Measurements from ENCODE around the gene AGAP9.
"Not testable (repeated sequence)": the region's sequence is repeated elsewhere in the genome, so short reads cannot be mapped to it uniquely, and the experiment has no call there.

The AGAP9 gene
- total RNA-seq: 1.8 to 7.7 (median 4.4) reads per million in 9 experiments

- H3K4me3 Mint-ChIP-seq; ATAC-seq (replicated peaks); H3K4me1 Mint-ChIP-seq (ENCODE audit: low read depth in 2 of 2): not testable (repeated sequence)
Measured at GRCh38 chr10:47523475-47523874, at the start of gene AGAP9. AGAP9 (minus strand) TSS chr10:47523638; CDS start chr10:47523526, 112 bp downstream.

DNA sequence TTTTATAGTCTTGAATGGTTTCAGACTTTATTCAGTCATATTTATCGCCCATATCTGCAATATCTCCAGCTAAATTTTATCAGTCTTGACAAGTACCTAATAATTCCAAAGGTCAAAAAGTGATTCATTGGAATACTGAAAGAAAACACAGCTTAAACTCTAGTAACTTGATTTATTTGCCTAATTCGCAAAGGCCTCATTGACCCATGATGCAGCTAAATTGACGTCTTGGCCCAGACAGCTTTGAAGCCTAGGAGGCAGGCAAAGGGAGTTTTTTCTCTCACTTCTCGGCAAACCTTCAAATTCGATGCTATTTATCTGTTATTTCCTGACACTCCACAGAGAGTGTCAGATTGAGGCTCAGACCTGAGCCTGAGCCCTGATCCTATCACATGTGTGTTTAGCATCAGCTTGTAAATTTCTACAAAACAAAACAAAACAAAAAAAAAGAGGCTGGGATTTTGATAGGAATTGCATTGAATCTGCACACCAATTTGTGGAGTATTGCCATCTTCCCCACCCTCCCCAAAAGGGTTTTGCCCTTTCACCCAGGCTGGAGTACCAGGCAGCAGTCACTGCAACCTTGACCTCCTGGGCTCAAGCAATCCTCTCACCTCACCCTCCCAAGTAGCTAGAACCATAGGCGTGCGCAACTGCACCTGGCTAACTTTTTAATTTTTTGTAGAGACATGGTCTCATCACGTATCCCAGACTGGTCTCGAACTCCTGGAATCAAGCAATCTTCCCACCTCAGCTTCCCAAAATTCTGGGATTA lies 47.9 kb upstream of the AGAP9 start:
- not testable (repeated sequence) for H3K4me3 Mint-ChIP-seq; DNase-seq; H3K4me1 Mint-ChIP-seq (ENCODE audit: low read depth in 2 of 2); H3K27ac Mint-ChIP-seq; H3K27me3 Mint-ChIP-seq; H3K9me3 Mint-ChIP-seq; ATAC-seq (replicated peaks); H3K36me3 Mint-ChIP-seq (ENCODE audit: insufficient read depth)

More at GRCh38 chr10:47523475-47523874, at the start of gene AGAP9:
- not testable (repeated sequence) for H3K27ac Mint-ChIP-seq; H3K9me3 Mint-ChIP-seq; DNase-seq; H3K27me3 Mint-ChIP-seq; H3K36me3 Mint-ChIP-seq (ENCODE audit: insufficient read depth)

- H3K4me3 Mint-ChIP-seq; H3K9me3 Mint-ChIP-seq; H3K36me3 Mint-ChIP-seq (ENCODE audit: insufficient read depth); DNase-seq; ATAC-seq (replicated peaks); H3K27ac Mint-ChIP-seq; H3K27me3 Mint-ChIP-seq; H3K4me1 Mint-ChIP-seq (ENCODE audit: low read depth in 2 of 2): not testable (repeated sequence)
Measured at GRCh38 chr10:47566757-47567156, 43.3 kb upstream of the AGAP9 start.

GRCh38 chr10:47566108-47566699 lies 42.8 kb upstream of the AGAP9 start:
- H3K27me3 Mint-ChIP-seq; H3K9me3 Mint-ChIP-seq; ATAC-seq (replicated peaks); H3K36me3 Mint-ChIP-seq (ENCODE audit: insufficient read depth); H3K27ac Mint-ChIP-seq; H3K4me3 Mint-ChIP-seq; H3K4me1 Mint-ChIP-seq (ENCODE audit: low read depth in 2 of 2); DNase-seq: not testable (repeated sequence)

DNA sequence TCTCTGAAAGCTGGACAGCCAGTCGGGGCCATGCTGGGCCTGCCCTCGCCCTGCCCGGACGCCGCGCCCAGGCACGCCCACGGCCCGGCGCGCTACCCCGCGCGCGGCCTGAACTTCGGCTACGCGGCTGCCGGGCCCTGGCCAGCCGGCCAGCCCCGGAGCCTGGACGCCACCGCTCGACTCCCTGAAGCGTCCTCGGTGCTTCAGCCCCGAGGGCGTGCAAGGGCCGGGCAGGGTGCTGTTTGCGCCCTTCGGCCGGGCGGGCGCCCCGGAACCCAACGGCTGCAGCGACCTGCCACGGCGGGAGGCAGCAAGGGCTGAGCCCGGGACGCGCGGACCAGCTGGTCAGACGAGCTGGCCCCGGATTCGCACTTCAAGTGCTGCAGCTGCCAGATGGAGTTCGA lies 42.1 kb upstream of the AGAP9 start:
- not testable (repeated sequence) for DNase-seq; H3K9me3 Mint-ChIP-seq; ATAC-seq (replicated peaks); H3K4me1 Mint-ChIP-seq (ENCODE audit: low read depth in 2 of 2); H3K27me3 Mint-ChIP-seq; H3K36me3 Mint-ChIP-seq (ENCODE audit: insufficient read depth); H3K4me3 Mint-ChIP-seq; H3K27ac Mint-ChIP-seq

GRCh38 chr10:47564953-47565352 lies 41.5 kb upstream of the AGAP9 start:
- not testable (repeated sequence) for DNase-seq; H3K27me3 Mint-ChIP-seq; ATAC-seq (replicated peaks); H3K9me3 Mint-ChIP-seq; H3K36me3 Mint-ChIP-seq (ENCODE audit: insufficient read depth); H3K4me1 Mint-ChIP-seq (ENCODE audit: low read depth in 2 of 2); H3K4me3 Mint-ChIP-seq; H3K27ac Mint-ChIP-seq

GRCh38 chr10:47564318-47564717 lies 40.9 kb upstream of the AGAP9 start:
- ATAC-seq (replicated peaks); H3K4me1 Mint-ChIP-seq (ENCODE audit: low read depth in 2 of 2); H3K4me3 Mint-ChIP-seq; H3K27me3 Mint-ChIP-seq; H3K9me3 Mint-ChIP-seq; DNase-seq; H3K36me3 Mint-ChIP-seq (ENCODE audit: insufficient read depth); H3K27ac Mint-ChIP-seq: not testable (repeated sequence)

DNA sequence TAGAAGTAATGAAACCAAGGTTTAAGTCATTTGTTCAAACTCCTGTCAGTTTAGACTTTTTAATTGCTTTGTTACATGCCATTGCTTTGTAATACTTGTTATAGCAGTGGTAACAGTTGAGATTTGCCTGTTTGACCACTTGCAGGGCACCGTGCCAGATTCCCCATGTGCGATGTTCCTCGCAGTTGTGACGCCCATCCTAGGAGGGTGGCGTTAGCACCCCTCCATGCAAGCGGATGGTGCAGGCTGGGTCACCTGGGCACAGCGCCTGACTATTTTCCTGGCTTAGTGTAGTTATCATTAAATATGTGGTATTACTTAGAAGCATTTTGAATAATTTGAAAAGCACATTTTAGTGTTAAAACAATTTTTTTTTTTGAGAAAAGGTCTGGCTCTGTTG lies 37.0 kb upstream of the AGAP9 start:
- not testable (repeated sequence) for H3K36me3 Mint-ChIP-seq (ENCODE audit: insufficient read depth); DNase-seq; H3K27me3 Mint-ChIP-seq; H3K27ac Mint-ChIP-seq; H3K9me3 Mint-ChIP-seq; H3K4me3 Mint-ChIP-seq; ATAC-seq (replicated peaks); H3K4me1 Mint-ChIP-seq (ENCODE audit: low read depth in 2 of 2)

- H3K27me3 Mint-ChIP-seq; H3K36me3 Mint-ChIP-seq (ENCODE audit: insufficient read depth); H3K4me3 Mint-ChIP-seq; H3K4me1 Mint-ChIP-seq (ENCODE audit: low read depth in 2 of 2); ATAC-seq (replicated peaks); H3K27ac Mint-ChIP-seq; H3K9me3 Mint-ChIP-seq; DNase-seq: not testable (repeated sequence)
Measured at GRCh38 chr10:47559718-47560308, 36.4 kb upstream of the AGAP9 start.

DNA sequence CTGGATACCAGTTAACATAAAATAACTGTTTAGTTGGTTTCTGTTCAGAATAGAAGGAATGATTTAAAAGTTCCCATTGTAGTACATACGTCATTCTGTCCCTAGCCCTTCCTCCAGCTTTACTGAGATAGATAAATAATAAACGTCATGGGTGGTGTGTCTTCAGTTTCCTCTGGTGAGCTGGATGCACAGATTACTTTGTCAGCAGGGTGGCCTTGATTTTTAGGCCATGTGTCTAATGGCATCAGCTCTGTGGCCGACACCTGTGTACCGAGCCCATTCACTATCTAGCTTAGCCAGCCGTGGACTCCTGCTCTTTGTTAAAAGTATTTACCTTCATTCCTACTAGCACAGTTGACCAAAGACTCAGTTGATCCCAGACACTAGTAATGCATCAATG lies 34.7 kb upstream of the AGAP9 start:
- H3K27ac Mint-ChIP-seq, H3K4me3 Mint-ChIP-seq, H3K27me3 Mint-ChIP-seq: not testable (repeated sequence)

DNA sequence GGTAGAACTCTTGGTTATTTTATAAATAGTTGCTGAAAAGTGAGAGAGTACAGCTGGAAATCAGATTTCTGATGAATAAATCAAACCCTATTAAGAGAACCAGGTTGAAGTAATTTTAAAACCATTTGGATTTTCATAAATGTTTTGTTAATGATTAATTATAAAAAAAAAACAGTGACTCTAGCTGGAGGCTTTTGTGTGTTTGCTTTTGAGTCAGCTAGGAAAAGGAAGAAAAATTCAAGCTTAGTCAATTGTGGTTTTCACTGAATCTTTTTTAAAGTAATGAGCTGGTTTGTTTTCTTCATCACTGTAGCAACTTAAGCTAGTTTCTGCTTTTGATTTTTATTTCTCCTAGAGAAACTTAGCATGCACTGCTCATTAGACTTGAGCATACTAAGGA lies 34.2 kb upstream of the AGAP9 start:
- not testable (repeated sequence) for H3K27ac Mint-ChIP-seq; H3K27me3 Mint-ChIP-seq; H3K36me3 Mint-ChIP-seq (ENCODE audit: insufficient read depth); H3K9me3 Mint-ChIP-seq; H3K4me1 Mint-ChIP-seq (ENCODE audit: low read depth in 2 of 2); ATAC-seq (replicated peaks); H3K4me3 Mint-ChIP-seq; DNase-seq

More for the DNA sequence above, 34.7 kb upstream of the AGAP9 start:
- not testable (repeated sequence) for H3K4me1 Mint-ChIP-seq (ENCODE audit: low read depth in 2 of 2); H3K9me3 Mint-ChIP-seq; ATAC-seq (replicated peaks); H3K36me3 Mint-ChIP-seq (ENCODE audit: insufficient read depth); DNase-seq

DNA sequence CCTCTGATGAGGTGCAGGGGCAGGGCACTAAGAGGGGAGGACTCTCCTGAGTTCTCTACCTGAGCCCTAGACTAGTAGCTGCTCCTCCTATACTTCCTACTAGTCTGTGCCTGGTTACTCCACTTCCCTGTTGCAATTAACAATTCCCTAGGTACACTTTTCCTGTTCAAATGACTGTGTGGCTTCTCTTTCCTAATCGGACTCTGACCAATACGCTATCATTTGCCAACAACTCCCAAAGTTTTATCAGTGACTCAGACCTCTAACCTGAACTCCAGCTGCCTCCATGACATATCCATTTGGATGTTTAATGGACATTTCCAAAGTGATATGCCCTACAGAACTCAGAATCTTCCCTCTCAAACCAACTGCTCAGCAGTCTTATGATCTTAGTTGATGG lies 31.9 kb upstream of the AGAP9 start:
- not testable (repeated sequence) for H3K4me3 Mint-ChIP-seq; H3K36me3 Mint-ChIP-seq (ENCODE audit: insufficient read depth); H3K9me3 Mint-ChIP-seq; ATAC-seq (replicated peaks); DNase-seq; H3K27me3 Mint-ChIP-seq; H3K4me1 Mint-ChIP-seq (ENCODE audit: low read depth in 2 of 2)
- peak overlapping the region in 1 of 2 donors; percentile 56 for H3K27ac Mint-ChIP-seq

GRCh38 chr10:47554552-47554951 lies 31.1 kb upstream of the AGAP9 start:
- not testable (repeated sequence) for H3K36me3 Mint-ChIP-seq (ENCODE audit: insufficient read depth); H3K4me1 Mint-ChIP-seq (ENCODE audit: low read depth in 2 of 2); ATAC-seq (replicated peaks); H3K9me3 Mint-ChIP-seq; DNase-seq; H3K27me3 Mint-ChIP-seq
- peak overlapping the region in 1 of 2 donors; percentile 56 for H3K27ac Mint-ChIP-seq
- peak overlapping the region in 1 of 2 donors; percentile 53 for H3K4me3 Mint-ChIP-seq

- H3K36me3 Mint-ChIP-seq (ENCODE audit: insufficient read depth): peaks cover 10% of the 10 kb centered on the region
- H3K4me1 Mint-ChIP-seq (ENCODE audit: low read depth in 2 of 2); H3K9me3 Mint-ChIP-seq; ATAC-seq (replicated peaks); H3K27me3 Mint-ChIP-seq: not testable (repeated sequence)
- peak overlapping the region; percentile 92 to 94 for H3K4me3 Mint-ChIP-seq
- DNase-seq: peak in 1 of 3 experiments; percentile 18
- peak overlapping the region in 1 of 2 donors; percentile 95 for H3K27ac Mint-ChIP-seq
Measured at GRCh38 chr10:47553860-47554247, 30.4 kb upstream of the AGAP9 start.
